H1 (cell line): Measurements from ENCODE around the gene MRPS35. TPM values are rescaled to one million over a fixed set of nuclear protein-coding genes. Genes with fewer than 3 reads are reported as not detected.

Source experiments
- CTCF ChIA-PET: fragments of 300-600 bp; sonication (Branson Sonifier 250); formaldehyde crosslinking; loops from one replicate; lab custom pipeline; 2021; ENCODE audit not compliant: partially characterized antibody; lab: Charles Lee
- POLR2A ChIA-PET: fragments of 300-600 bp; sonication (Branson Sonifier 250); formaldehyde crosslinking; loops from one replicate; lab custom pipeline; 2021; ENCODE audit warnings: inconsistent platforms; ENCODE audit not compliant: partially characterized antibody; lab: Charles Lee
- DNase-seq, 2 experiments: peaks; one replicate each; pipeline versions ENCODE4 v3.0.0 to v3.0.0-alpha.2; 2010 to 2022; ENCODE audit warnings: low spot score in 2 of 2, low read depth in 1 of 2, mixed read lengths in 1 of 2
- FAIRE-seq: peaks from 2 replicates; lab custom pipeline; 2011; peaks lifted over from hg19 to GRCh38; lab: Jason Lieb, UNC
- H2AFZ ChIP-seq: 2 replicates; pipeline ENCODE4 v1.8.1; 2012; ENCODE audit warnings: low read length, inconsistent platforms
- H2AK5ac ChIP-seq: 2 replicates; pipeline ENCODE4 v1.6.1; 2013; ENCODE audit warnings: low read depth, low read length
- H2BK120ac ChIP-seq: replicated peaks from 2 replicates; pipeline ENCODE3; 2013; ENCODE audit warnings: low read depth, low read length, inconsistent platforms
- H2BK12ac ChIP-seq: 2 replicates; pipeline ENCODE4 v1.6.1; 2013; ENCODE audit warnings: low read depth, low read length
- H2BK15ac ChIP-seq: 2 replicates; pipeline ENCODE4 v1.6.1; 2013; ENCODE audit warnings: low read length
- H2BK20ac ChIP-seq: 2 replicates; pipeline ENCODE4 v1.6.1; 2013; ENCODE audit warnings: low read length
- H2BK5ac ChIP-seq: 2 replicates; pipeline ENCODE4 v1.6.1; 2013; ENCODE audit warnings: low read depth, low read length
- H3K14ac ChIP-seq: 2 replicates; pipeline ENCODE4 v1.6.1; 2013; ENCODE audit warnings: inconsistent platforms; ENCODE audit not compliant: insufficient read length
- H3K18ac ChIP-seq: 2 replicates; pipeline ENCODE4 v1.6.1; 2013; ENCODE audit warnings: low read length; ENCODE audit errors: extremely low read depth
- H3K23ac ChIP-seq: 2 replicates; pipeline ENCODE4 v1.6.1; 2013; ENCODE audit warnings: inconsistent platforms; ENCODE audit not compliant: insufficient read length
- H3K23me2 ChIP-seq: 2 replicates; pipeline ENCODE4 v1.6.1; 2013; ENCODE audit warnings: low read depth, low read length
- H3K27ac ChIP-seq: 2 replicates; pipeline ENCODE4 v1.6.1; 2011; ENCODE audit warnings: low read depth, low read length, inconsistent platforms
- H3K27me3 ChIP-seq, 4 experiments: replicated peaks in 1 of 4; 1 replicate in 1 of 4; 2 replicates in 3 of 4; pipeline versions ENCODE4 v1.6.1 to v1.8.1; 2011 to 2013; ENCODE audit warnings: low read length in 3 of 4, mild to moderate bottlenecking in 3 of 4, inconsistent platforms in 2 of 4, mixed read lengths in 2 of 4, moderate library complexity in 1 of 4; ENCODE audit not compliant: control insufficient read depth in 3 of 4, insufficient read depth in 3 of 4; ENCODE audit errors: extremely low read depth in 1 of 4
- H3K36me3 ChIP-seq, 4 experiments: 2 replicates each; pipeline versions ENCODE4 v1.6.1 to v1.8.1; 2011 to 2013; ENCODE audit warnings: mild to moderate bottlenecking in 4 of 4, low read length in 3 of 4, moderate library complexity in 2 of 4, control low read depth in 1 of 4, inconsistent platforms in 1 of 4; ENCODE audit not compliant: insufficient read depth in 4 of 4, control insufficient read depth in 2 of 4
- H3K4ac ChIP-seq: replicated peaks from 2 replicates; pipeline ENCODE3; 2013; ENCODE audit warnings: low read length, low read depth, mixed read lengths, inconsistent platforms; ENCODE audit not compliant: insufficient read length
- H3K4me1 ChIP-seq, 4 experiments: replicated peaks in 1 of 4; 1 replicate in 1 of 4; 2 replicates in 3 of 4; pipeline versions ENCODE4 v1.6.1 to v1.8.1; 2011 to 2013; ENCODE audit warnings: low read length in 3 of 4, inconsistent platforms in 2 of 4, mixed read lengths in 1 of 4; ENCODE audit not compliant: insufficient read depth in 4 of 4, control insufficient read depth in 3 of 4
- H3K4me2 ChIP-seq, 2 experiments: 2 replicates each; pipeline versions ENCODE4 v1.6.1 to v1.8.1; 2011 to 2013; ENCODE audit warnings: low read depth in 2 of 2, low read length in 2 of 2, control low read depth in 1 of 2, inconsistent platforms in 1 of 2, mild to moderate bottlenecking in 1 of 2; ENCODE audit not compliant: insufficient read depth in 1 of 2
- H3K4me3 ChIP-seq, 4 experiments: fragments of 200-600, 300-600 bp in 1 of 4; sonication (generic), shearing (Covaris generic), sonication (Bioruptor Twin) in 1 of 4; 2 replicates each; pipeline versions ENCODE4 v1.5.1 to v1.8.1; 2011 to 2016; ENCODE audit warnings: low read length in 4 of 4, low read depth in 3 of 4, control low read depth in 2 of 4, inconsistent platforms in 2 of 4, mild to moderate bottlenecking in 2 of 4, mixed read lengths in 1 of 4, moderate library complexity in 1 of 4; ENCODE audit not compliant: insufficient read depth in 2 of 4; ENCODE audit errors: extremely low read depth in 1 of 4
- H3K56ac ChIP-seq: replicated peaks from 2 replicates; pipeline ENCODE3; 2013; ENCODE audit warnings: low read depth, mild to moderate bottlenecking, mixed read lengths, low read length, inconsistent platforms; ENCODE audit not compliant: insufficient read length
- H3K79me1 ChIP-seq: 2 replicates; pipeline ENCODE4 v1.6.1; 2013; ENCODE audit warnings: low read depth, low read length, control low read depth
- H3K79me2 ChIP-seq, 2 experiments: 2 replicates each; pipeline versions ENCODE4 v1.6.1 to v1.8.1; 2012 to 2013; ENCODE audit warnings: low read length in 2 of 2, mild to moderate bottlenecking in 2 of 2, inconsistent platforms in 1 of 2; ENCODE audit not compliant: insufficient read depth in 2 of 2, control insufficient read depth in 1 of 2
- H3K9ac ChIP-seq, 4 experiments: replicated peaks in 1 of 4; 1 replicate in 1 of 4; 2 replicates in 3 of 4; pipeline versions ENCODE4 v1.6.1 to v1.8.1; 2011 to 2013; ENCODE audit warnings: low read depth in 3 of 4, low read length in 3 of 4, control low read depth in 2 of 4, mild to moderate bottlenecking in 2 of 4, moderate library complexity in 2 of 4, inconsistent platforms in 1 of 4; ENCODE audit errors: extremely low read depth in 1 of 4
- H3K9me3 ChIP-seq, 2 experiments: 2 replicates each; pipeline versions ENCODE4 v1.6.1 to v1.8.1; 2012 to 2013; ENCODE audit warnings: mild to moderate bottlenecking in 2 of 2, moderate library complexity in 2 of 2, control low read depth in 1 of 2, inconsistent platforms in 1 of 2, low read depth in 1 of 2, low read length in 1 of 2, mixed read lengths in 1 of 2; ENCODE audit not compliant: insufficient read depth in 2 of 2
- H4K20me1 ChIP-seq, 2 experiments: replicated peaks in 1 of 2; 2 replicates each; pipeline versions ENCODE3 to v1.8.1; 2011 to 2013; ENCODE audit warnings: inconsistent platforms in 2 of 2, low read length in 2 of 2, mild to moderate bottlenecking in 1 of 2; ENCODE audit not compliant: insufficient read depth in 2 of 2, control insufficient read depth in 1 of 2
- H4K5ac ChIP-seq: 2 replicates; pipeline ENCODE4 v1.6.1; 2013; ENCODE audit warnings: low read length, low read depth, mixed read lengths, inconsistent platforms; ENCODE audit not compliant: insufficient read length
- H4K8ac ChIP-seq: 2 replicates; pipeline ENCODE4 v1.8.0; 2013; ENCODE audit warnings: mild to moderate bottlenecking, moderate library complexity, low read length, inconsistent platforms; ENCODE audit not compliant: insufficient read depth; ENCODE audit errors: extremely low read depth
- H4K91ac ChIP-seq: replicated peaks from 2 replicates; pipeline ENCODE3; 2013; ENCODE audit warnings: low read length, mixed read lengths, inconsistent platforms; ENCODE audit not compliant: insufficient read length
- ATF2 ChIP-seq: IDR thresholded peaks from 2 replicates; pipeline ENCODE4 v1.6.1; 2012; ENCODE audit warnings: low read length, inconsistent platforms
- BACH1 ChIP-seq: IDR thresholded peaks from 2 replicates; pipeline ENCODE4 v1.6.1; 2012; ENCODE audit warnings: low read length, improper control_type of control experiment
- CBX5 ChIP-seq: fragments of 300-800, 300-1000 bp; sonication (generic); IDR thresholded peaks from 2 replicates; pipeline ENCODE4 v1.7.1; 2016; ENCODE audit warnings: antibody characterized with exemption, low read length, low read depth
- CBX8 ChIP-seq: fragments of 300-800, 300-1000 bp; sonication (generic); IDR thresholded peaks from 2 replicates; pipeline ENCODE4 v1.7.1; 2016; ENCODE audit warnings: low read depth, low read length, borderline replicate concordance
- CHD1 ChIP-seq: IDR thresholded peaks from 2 replicates; pipeline ENCODE4 v1.6.1; 2012; ENCODE audit warnings: low read depth, low read length, improper control_type of control experiment
- NRF1 ChIP-seq: IDR thresholded peaks from 2 replicates; pipeline ENCODE4 v1.6.1; 2011; ENCODE audit warnings: mild to moderate bottlenecking, low read depth, low read length, improper control_type of control experiment
- RFX5 ChIP-seq: IDR thresholded peaks from 2 replicates; pipeline ENCODE4 v1.6.1; 2011; ENCODE audit warnings: low read depth, low read length, improper control_type of control experiment, borderline replicate concordance
- TCF12 ChIP-seq: IDR thresholded peaks from 2 replicates; pipeline ENCODE4 v1.6.1; 2011; ENCODE audit warnings: low read depth, mild to moderate bottlenecking, low read length
- TEAD4 ChIP-seq: IDR thresholded peaks from 2 replicates; pipeline ENCODE4 v1.6.1; 2012; ENCODE audit warnings: low read depth, low read length, inconsistent platforms, mixed read lengths
- ZNF274 ChIP-seq: IDR thresholded peaks from 2 replicates; pipeline ENCODE4 v1.7.0; 2012; ENCODE audit warnings: low read length, borderline replicate concordance; ENCODE audit errors: extremely low read depth
- WGBS, 2 experiments: shearing (Covaris generic) in 1 of 2; methylation state at CpG; one replicate each; pipeline versions ENCODE4 v1.1.6 to v1.1.7; 2013 to 2015; ENCODE audit warnings: low lambda C conversion rate in 2 of 2, mixed read lengths in 2 of 2, inconsistent platforms in 1 of 2, low coverage in 1 of 2, missing lambda C conversion rate in 1 of 2; ENCODE audit not compliant: insufficient replicate concordance in 2 of 2, insufficient coverage in 1 of 2, insufficient read length in 1 of 2; ENCODE audit errors: extremely low coverage in 1 of 2, missing lambda C conversion rate in 1 of 2; 5-methylcytosine and 5-hydroxymethylcytosine counted together
- polyA plus RNA-seq, 7 experiments: library from polyadenylated mRNA; depleted of rRNA in 3 of 7; stranded (reverse) in 5 of 7; unstranded in 2 of 7; fragments of >200 nt in 5 of 7; fragments of 200-250 nt in 2 of 7; gene quantifications; 1 replicate in 5 of 7; 2 replicates in 1 of 7; 4 replicates in 1 of 7; pipeline versions ENCODE4 v1.2.1 to v1.2.3, GENCODE V29; 2011 to 2013; ENCODE audit warnings: missing spikeins in 2 of 7, mixed read lengths in 2 of 7
- total RNA-seq: library from RNA; stranded (reverse); fragmentation: NEBNext Ultra II Directional; extraction: Animal tissue kit (Norgen Biotek cat#: 25700); gene quantifications from 2 replicates; pipeline ENCODE4 v1.2.1, GENCODE V29; 2021

The MRPS35 gene
- total and polyA plus RNA-seq, 2 of the 8 experiments (the other 6 are each of a cell fraction or from before 2014, with no cell fraction given), result 26.8 to 47.9 TPM

DNA sequence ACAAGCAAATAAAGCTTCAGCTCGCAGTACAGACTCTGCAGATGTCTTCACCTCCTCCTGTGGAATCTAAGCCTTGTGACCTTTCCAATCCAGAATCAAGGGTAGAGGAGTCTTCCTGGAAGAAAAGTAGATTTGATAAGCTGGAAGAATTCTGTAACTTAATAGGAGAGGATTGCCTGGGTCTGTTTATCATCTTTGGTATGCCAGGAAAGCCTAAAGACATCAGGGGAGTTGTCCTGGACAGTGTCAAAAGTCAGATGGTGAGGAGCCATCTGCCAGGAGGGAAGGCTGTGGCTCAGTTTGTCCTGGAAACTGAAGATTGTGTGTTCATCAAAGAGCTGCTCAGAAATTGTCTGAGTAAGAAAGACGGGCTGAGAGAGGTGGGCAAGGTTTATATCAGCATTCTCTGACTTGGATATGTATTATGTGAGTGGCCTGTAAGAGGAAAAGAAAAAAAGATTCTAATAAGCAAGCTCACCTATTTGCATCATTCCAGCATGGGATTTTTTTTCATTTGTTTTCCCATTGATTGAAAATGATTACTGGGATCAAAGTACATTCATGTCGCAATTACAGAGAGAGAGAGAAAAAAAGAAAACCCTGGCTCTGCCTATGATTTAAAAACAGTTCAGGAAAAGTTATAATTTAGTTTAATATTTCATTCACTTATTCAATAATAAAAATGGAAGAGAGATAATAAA is 13.6 kb upstream of the MRPS35 start:
- no peak overlapping the region for H2BK12ac ChIP-seq
- no peak overlapping the region for H2BK20ac ChIP-seq
- no peak overlapping the region for H2BK120ac ChIP-seq
- FAIRE-seq, result no peak
- H4K5ac ChIP-seq, result no peak overlapping the region
- H3K9me3 ChIP-seq, result no peaks in the 10 kb centered on the region
- H3K23me2 ChIP-seq, result no peaks in the 10 kb centered on the region
- no peak overlapping the region for H2BK5ac ChIP-seq
- CTCF ChIA-PET, result interaction anchor here (1.0 to 2.3 kb wide), 4 partner anchors 8 to 44 kb away, joined by 3 to 7 read pairs (median 5); no protein-coding TSS in a partner anchor
- H3K27me3 ChIP-seq, result no peaks in the 10 kb centered on the region
- no peaks in the 10 kb centered on the region for H3K4me1 ChIP-seq
- H2BK15ac ChIP-seq, result no peak overlapping the region
- no peak overlapping the region for H3K56ac ChIP-seq
- H3K18ac ChIP-seq, result no peak overlapping the region
- peaks cover 0 to 3% (median 1%) of the 10 kb centered on the region in 4 experiments; a peak in 2 of 8 replicates for H3K36me3 ChIP-seq
- H3K9ac ChIP-seq, result no peak overlapping the region
- no peak overlapping the region for H4K91ac ChIP-seq
- no peak overlapping the region for H3K27ac ChIP-seq
- POLR2A ChIA-PET, result interaction anchor here (2.5 kb wide), 1 partner anchor 13 kb away, joined by 8 read pairs; the partner anchor contains the start of gene MRPS35
- no peak overlapping the region for H3K14ac ChIP-seq
- no peaks in the 10 kb centered on the region for H3K79me1 ChIP-seq
- no peak overlapping the region for H3K4ac ChIP-seq
- no peaks in the 10 kb centered on the region for H4K20me1 ChIP-seq
- H2AK5ac ChIP-seq, result no peak overlapping the region
- no peak overlapping the region for H3K23ac ChIP-seq
- H2AFZ ChIP-seq, result no peak overlapping the region
- 92% methylated on average over 3 of the region's 3 CpGs; no CpG with 5 or more reads in 1 of the 2 experiments for WGBS, 2 experiments
- H3K4me2 ChIP-seq, result no peak overlapping the region
- no peak overlapping the region for H4K8ac ChIP-seq
- no peaks in the 10 kb centered on the region for H3K79me2 ChIP-seq
- DNase-seq, result no peak
- H3K4me3 ChIP-seq, result no peak overlapping the region
- TF ChIP-seq TEAD4 (no peak), CBX8 (no peak), TCF12 (no peak), CBX5 (no peak), NRF1 (no peak), RFX5 (no peak), CHD1 (no peak), ZNF274 (no peak), BACH1 (no peak), ATF2 (no peak)
